ENCODE measurements around the gene LPIN1. TPM values are rescaled to one million over a fixed set of nuclear protein-coding genes. Genes with fewer than 3 reads are reported as not detected.

The LPIN1 gene
- total and polyA plus RNA-seq, 4 donors, result 10.1 to 27.4 (median 13.4) TPM

DNA sequence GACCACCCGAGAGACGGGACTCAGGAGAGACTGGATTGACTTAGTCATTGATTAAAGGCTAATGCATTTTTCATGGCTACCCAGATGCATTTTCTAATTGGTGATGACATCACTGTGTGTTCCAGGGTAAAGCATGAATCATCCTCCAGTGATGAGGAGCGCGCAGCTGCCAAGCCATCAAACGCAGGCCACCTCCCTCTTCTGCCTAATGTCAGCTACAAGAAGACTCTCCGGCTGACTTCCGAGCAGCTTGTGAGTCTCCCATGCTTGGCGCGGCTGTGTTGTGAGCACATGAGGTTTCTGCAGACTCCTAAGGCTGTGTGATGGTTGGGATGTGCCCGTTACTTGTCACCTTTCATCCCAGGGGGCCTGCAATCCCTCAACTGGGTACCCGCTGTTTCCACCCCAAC is 56.4 kb downstream of the LPIN1 start:
- H3K36me3 ChIP-seq (ENCODE audit: control insufficient read depth in 4 of 4, insufficient read depth in 3 of 4, low read depth in 1 of 4, low read length in 3 of 4), result peaks cover 22 to 86% (median 52%) of the 10 kb centered on the region in 4 donors
- DNase-seq (ENCODE audit: low spot score), result no peak
- 96% methylated on average over 11 of the region's 11 CpGs for WGBS
- H3K9ac ChIP-seq (ENCODE audit: low read depth in 1 of 2, low read length in 2 of 2), result no peak overlapping the region
- TF ChIP-seq, protein P1, sequence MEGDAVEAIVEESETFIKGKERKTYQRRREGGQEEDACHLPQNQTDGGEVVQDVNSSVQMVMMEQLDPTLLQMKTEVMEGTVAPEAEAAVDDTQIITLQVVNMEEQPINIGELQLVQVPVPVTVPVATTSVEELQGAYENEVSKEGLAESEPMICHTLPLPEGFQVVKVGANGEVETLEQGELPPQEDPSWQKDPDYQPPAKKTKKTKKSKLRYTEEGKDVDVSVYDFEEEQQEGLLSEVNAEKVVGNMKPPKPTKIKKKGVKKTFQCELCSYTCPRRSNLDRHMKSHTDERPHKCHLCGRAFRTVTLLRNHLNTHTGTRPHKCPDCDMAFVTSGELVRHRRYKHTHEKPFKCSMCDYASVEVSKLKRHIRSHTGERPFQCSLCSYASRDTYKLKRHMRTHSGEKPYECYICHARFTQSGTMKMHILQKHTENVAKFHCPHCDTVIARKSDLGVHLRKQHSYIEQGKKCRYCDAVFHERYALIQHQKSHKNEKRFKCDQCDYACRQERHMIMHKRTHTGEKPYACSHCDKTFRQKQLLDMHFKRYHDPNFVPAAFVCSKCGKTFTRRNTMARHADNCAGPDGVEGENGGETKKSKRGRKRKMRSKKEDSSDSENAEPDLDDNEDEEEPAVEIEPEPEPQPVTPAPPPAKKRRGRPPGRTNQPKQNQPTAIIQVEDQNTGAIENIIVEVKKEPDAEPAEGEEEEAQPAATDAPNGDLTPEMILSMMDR (IDR thresholded peaks at IDR 0.05; ENCODE audit: low read depth, low read length, missing input control), result no peak
- TF ChIP-seq HNF4A (conservative IDR thresholded peaks at IDR 0.05) (no peak), EGR1 (IDR thresholded peaks at IDR 0.05; ENCODE audit: low read depth in 2 of 2) (no peak), RAD21 (IDR thresholded peaks at IDR 0.05) (no peak), NR2F2 (IDR thresholded peaks at IDR 0.05) (no peak), HNF4G (IDR thresholded peaks at IDR 0.05) (no peak), FOXA2 (IDR thresholded peaks at IDR 0.05) (no peak), YY1 (IDR thresholded peaks at IDR 0.05) (no peak), RXRA (IDR thresholded peaks at IDR 0.05) (no peak), FOXA1 (IDR thresholded peaks at IDR 0.05) (no peak), GABPA (IDR thresholded peaks at IDR 0.05 in 1 of 2, conservative IDR thresholded peaks at IDR 0.05 in 1 of 2) (no peak), JUND (IDR thresholded peaks at IDR 0.05) (no peak), TAF1 (conservative IDR thresholded peaks at IDR 0.05) (no peak), SP1 (IDR thresholded peaks at IDR 0.05) (no peak)
- TF ChIP-seq, protein P2, sequence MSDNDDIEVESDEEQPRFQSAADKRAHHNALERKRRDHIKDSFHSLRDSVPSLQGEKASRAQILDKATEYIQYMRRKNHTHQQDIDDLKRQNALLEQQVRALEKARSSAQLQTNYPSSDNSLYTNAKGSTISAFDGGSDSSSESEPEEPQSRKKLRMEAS (IDR thresholded peaks at IDR 0.05), result no peak
- TF ChIP-seq, protein P3, sequence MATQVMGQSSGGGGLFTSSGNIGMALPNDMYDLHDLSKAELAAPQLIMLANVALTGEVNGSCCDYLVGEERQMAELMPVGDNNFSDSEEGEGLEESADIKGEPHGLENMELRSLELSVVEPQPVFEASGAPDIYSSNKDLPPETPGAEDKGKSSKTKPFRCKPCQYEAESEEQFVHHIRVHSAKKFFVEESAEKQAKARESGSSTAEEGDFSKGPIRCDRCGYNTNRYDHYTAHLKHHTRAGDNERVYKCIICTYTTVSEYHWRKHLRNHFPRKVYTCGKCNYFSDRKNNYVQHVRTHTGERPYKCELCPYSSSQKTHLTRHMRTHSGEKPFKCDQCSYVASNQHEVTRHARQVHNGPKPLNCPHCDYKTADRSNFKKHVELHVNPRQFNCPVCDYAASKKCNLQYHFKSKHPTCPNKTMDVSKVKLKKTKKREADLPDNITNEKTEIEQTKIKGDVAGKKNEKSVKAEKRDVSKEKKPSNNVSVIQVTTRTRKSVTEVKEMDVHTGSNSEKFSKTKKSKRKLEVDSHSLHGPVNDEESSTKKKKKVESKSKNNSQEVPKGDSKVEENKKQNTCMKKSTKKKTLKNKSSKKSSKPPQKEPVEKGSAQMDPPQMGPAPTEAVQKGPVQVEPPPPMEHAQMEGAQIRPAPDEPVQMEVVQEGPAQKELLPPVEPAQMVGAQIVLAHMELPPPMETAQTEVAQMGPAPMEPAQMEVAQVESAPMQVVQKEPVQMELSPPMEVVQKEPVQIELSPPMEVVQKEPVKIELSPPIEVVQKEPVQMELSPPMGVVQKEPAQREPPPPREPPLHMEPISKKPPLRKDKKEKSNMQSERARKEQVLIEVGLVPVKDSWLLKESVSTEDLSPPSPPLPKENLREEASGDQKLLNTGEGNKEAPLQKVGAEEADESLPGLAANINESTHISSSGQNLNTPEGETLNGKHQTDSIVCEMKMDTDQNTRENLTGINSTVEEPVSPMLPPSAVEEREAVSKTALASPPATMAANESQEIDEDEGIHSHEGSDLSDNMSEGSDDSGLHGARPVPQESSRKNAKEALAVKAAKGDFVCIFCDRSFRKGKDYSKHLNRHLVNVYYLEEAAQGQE (IDR thresholded peaks at IDR 0.05), result no peak
- TF ChIP-seq, protein P4, sequence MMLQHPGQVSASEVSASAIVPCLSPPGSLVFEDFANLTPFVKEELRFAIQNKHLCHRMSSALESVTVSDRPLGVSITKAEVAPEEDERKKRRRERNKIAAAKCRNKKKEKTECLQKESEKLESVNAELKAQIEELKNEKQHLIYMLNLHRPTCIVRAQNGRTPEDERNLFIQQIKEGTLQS (IDR thresholded peaks at IDR 0.05), result no peak
- TF ChIP-seq, protein P5, sequence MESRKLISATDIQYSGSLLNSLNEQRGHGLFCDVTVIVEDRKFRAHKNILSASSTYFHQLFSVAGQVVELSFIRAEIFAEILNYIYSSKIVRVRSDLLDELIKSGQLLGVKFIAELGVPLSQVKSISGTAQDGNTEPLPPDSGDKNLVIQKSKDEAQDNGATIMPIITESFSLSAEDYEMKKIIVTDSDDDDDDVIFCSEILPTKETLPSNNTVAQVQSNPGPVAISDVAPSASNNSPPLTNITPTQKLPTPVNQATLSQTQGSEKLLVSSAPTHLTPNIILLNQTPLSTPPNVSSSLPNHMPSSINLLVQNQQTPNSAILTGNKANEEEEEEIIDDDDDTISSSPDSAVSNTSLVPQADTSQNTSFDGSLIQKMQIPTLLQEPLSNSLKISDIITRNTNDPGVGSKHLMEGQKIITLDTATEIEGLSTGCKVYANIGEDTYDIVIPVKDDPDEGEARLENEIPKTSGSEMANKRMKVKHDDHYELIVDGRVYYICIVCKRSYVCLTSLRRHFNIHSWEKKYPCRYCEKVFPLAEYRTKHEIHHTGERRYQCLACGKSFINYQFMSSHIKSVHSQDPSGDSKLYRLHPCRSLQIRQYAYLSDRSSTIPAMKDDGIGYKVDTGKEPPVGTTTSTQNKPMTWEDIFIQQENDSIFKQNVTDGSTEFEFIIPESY (IDR thresholded peaks at IDR 0.05), result no peak
- no peaks in the 10 kb centered on the region for H3K4me1 ChIP-seq (ENCODE audit: control insufficient read depth in 4 of 4, insufficient read depth in 4 of 4, low read length in 3 of 4)
- no peak overlapping the region for H3K4me3 ChIP-seq (ENCODE audit: low read depth in 1 of 3, low read length in 3 of 3)
- H3K9me3 ChIP-seq (ENCODE audit: control insufficient read depth in 4 of 4, low read length in 3 of 4), result no peaks in the 10 kb centered on the region
- H3K27me3 ChIP-seq (ENCODE audit: control insufficient read depth in 4 of 4, insufficient read depth in 4 of 4, low read length in 3 of 4), result no peaks in the 10 kb centered on the region
- H3K27ac ChIP-seq (ENCODE audit: low read depth in 1 of 2, low read length in 2 of 2), result no peak overlapping the region

All from liver (tissue), 9 donors.